ENCODE data around the gene ZNF862. TPM values are rescaled to one million over a fixed set of nuclear protein-coding genes. Genes with fewer than 3 reads are reported as not detected.

ZNF862 gene
- total RNA-seq, 2 donors from 2014 or later, result 27.5 to 31.0 TPM

DNA sequence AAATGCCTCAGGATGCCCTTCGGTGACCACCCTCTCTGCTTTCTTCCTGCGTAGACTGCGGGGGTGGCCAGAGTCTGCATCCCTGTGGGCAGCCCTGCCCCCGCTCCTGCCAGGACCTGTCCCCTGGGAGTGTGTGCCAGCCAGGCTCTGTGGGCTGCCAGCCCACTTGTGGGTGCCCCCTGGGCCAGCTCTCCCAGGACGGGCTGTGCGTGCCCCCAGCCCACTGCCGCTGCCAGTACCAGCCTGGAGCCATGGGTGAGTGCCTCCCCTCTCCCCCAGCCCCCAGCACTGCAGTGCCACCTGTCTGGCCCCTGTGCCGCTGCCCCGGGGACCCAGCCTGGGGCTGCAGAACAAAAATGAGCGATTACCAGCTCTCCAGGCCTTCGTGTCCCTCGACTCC is 23.1 kb upstream of the ZNF862 start:
- H3K27me3 Mint-ChIP-seq, result no peaks in the 10 kb centered on the region
- no peaks in the 10 kb centered on the region for H3K36me3 Mint-ChIP-seq (ENCODE audit: low read depth)
- H3K9me3 ChIP-seq (ENCODE audit: control insufficient read depth, low read length, poor library complexity, severe bottlenecking), result no peaks in the 10 kb centered on the region
- no peak overlapping the region for H3K27ac Mint-ChIP-seq
- H3K4me1 Mint-ChIP-seq, result no peaks in the 10 kb centered on the region
- no peak for DNase-seq
- no peak for ATAC-seq
- H3K4me3 Mint-ChIP-seq, result no peak overlapping the region

DNA sequence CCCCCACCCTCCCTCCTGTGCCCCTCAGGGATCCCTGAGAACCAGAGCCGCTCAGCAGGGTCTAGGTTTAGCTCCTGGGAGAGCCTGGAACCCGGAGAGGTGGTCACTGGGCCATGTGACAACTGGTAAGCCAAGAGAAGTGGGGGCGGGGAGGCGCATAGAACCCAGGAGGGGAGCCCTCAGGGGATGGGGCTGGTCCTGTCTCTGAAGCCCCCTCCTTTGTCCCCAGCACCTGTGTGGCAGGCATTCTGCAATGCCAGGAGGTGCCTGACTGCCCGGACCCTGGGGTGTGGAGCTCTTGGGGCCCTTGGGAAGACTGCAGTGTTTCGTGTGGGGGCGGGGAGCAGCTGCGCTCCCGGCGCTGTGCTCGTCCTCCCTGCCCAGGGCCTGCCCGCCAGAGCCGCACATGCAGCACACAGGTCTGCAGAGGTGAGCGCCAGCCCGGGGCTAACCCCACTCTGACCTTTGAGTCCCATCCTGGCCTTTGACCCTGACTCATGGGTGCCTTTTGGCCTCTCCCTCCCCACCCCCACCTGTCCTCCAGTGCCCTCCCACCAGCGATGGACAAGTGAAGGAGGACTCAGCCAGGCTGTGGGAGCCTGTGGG is 22.4 kb upstream of the ZNF862 start:
- Mint-ChIP-seq H3K27me3 (no peaks in the 10 kb centered on the region), H3K36me3 (ENCODE audit: low read depth) (no peaks in the 10 kb centered on the region), H3K27ac (no peak overlapping the region), H3K4me1 (no peaks in the 10 kb centered on the region), H3K4me3 (no peak overlapping the region)
- H3K9me3 ChIP-seq (ENCODE audit: control insufficient read depth, low read length, poor library complexity, severe bottlenecking), result no peaks in the 10 kb centered on the region
- DNase-seq (no peak), ATAC-seq (no peak)

- Mint-ChIP-seq H3K36me3 (ENCODE audit: low read depth) (no peaks in the 10 kb centered on the region), H3K4me1 (no peaks in the 10 kb centered on the region), H3K4me3 (no peak overlapping the region), H3K27me3 (no peaks in the 10 kb centered on the region), H3K27ac (no peak overlapping the region)
- no peak for DNase-seq
- no peak for ATAC-seq
- no peaks in the 10 kb centered on the region for H3K9me3 ChIP-seq (ENCODE audit: control insufficient read depth, low read length, poor library complexity, severe bottlenecking)
Measured at GRCh38 chr7:149816267-149816751, 21.9 kb upstream of the ZNF862 start.

DNA sequence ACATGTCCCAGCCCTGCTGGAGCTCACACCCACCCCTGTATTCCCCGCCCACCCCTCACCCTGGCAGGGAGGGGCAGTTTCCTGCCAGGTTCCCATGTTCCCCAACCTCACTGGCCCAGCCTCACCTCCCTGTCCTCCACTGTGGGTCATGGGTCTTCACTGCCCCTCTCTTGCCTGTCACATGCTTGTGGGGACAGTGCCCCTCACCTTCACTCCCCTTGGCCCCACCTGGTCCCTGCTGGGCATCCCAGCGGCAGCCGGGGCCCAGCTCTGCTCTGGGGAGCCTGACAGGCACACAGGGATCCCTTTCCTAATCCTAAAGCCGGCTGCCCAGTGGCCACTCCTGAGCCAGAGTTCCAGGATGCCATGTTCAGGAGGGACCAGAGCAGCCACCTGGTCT is 21.4 kb upstream of the ZNF862 start:
- H3K9me3 ChIP-seq (ENCODE audit: control insufficient read depth, low read length, poor library complexity, severe bottlenecking), result no peaks in the 10 kb centered on the region
- no peaks in the 10 kb centered on the region for H3K4me1 Mint-ChIP-seq
- no peak overlapping the region for H3K4me3 Mint-ChIP-seq
- no peak for ATAC-seq
- H3K27ac Mint-ChIP-seq, result no peak overlapping the region
- DNase-seq, result no peak
- no peaks in the 10 kb centered on the region for H3K36me3 Mint-ChIP-seq (ENCODE audit: low read depth)
- no peaks in the 10 kb centered on the region for H3K27me3 Mint-ChIP-seq

DNA sequence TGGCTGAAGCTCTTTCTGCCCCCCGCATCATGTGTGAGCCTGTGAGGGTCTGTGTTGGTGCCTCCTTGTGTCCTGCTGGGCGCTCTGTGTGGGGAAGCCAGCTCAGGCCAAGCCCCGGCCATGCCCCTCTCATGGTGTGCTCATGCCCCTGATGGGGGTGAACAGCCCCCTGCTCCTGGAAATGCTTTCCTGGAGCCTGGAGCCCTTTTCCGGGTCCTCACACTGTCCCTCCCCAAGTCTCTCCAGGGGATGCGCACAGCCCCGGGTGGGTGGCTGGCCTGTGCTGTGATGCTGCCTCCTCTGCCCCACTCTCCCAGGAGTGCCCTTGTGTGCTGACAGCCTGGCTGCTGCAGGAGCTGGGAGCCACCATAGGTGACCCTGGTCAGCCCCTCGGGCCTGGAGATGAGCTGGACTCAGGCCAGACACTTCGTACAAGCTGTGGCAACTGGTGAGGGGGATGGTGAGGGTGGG is 20.8 kb upstream of the ZNF862 start:
- ATAC-seq (no peak), DNase-seq (no peak)
- Mint-ChIP-seq H3K36me3 (ENCODE audit: low read depth) (no peaks in the 10 kb centered on the region), H3K4me3 (no peak overlapping the region), H3K27me3 (no peaks in the 10 kb centered on the region), H3K27ac (no peak overlapping the region), H3K4me1 (no peaks in the 10 kb centered on the region)
- H3K9me3 ChIP-seq (ENCODE audit: control insufficient read depth, low read length, poor library complexity, severe bottlenecking), result no peaks in the 10 kb centered on the region

- H3K9me3 ChIP-seq (ENCODE audit: control insufficient read depth, low read length, poor library complexity, severe bottlenecking), result no peaks in the 10 kb centered on the region
- Mint-ChIP-seq H3K27me3 (no peaks in the 10 kb centered on the region), H3K27ac (no peak overlapping the region), H3K36me3 (ENCODE audit: low read depth) (no peaks in the 10 kb centered on the region), H3K4me3 (no peak overlapping the region), H3K4me1 (no peaks in the 10 kb centered on the region)
- DNase-seq (no peak), ATAC-seq (no peak)
Measured at GRCh38 chr7:149817836-149818535, 20.2 kb upstream of the ZNF862 start.

DNA sequence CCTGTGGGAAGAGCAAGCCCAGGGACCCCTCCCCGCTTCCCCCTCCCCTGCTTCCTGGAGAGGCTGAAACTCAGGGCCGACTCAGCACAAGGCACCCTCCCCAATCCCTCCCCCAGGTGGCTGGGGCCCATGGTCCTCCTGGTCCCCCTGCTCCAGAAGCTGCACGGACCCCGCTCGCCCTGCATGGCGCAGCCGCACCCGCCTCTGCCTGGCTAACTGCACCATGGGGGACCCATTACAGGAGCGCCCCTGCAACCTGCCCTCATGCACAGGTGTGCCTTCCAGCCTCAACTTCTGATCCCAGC is 19.7 kb upstream of the ZNF862 start:
- no peaks in the 10 kb centered on the region for H3K36me3 Mint-ChIP-seq (ENCODE audit: low read depth)
- no peak for DNase-seq
- no peaks in the 10 kb centered on the region for H3K27me3 Mint-ChIP-seq
- no peaks in the 10 kb centered on the region for H3K4me1 Mint-ChIP-seq
- H3K4me3 Mint-ChIP-seq, result no peak overlapping the region
- H3K27ac Mint-ChIP-seq, result no peak overlapping the region
- ATAC-seq, result no peak
- no peaks in the 10 kb centered on the region for H3K9me3 ChIP-seq (ENCODE audit: control insufficient read depth, low read length, poor library complexity, severe bottlenecking)

DNA sequence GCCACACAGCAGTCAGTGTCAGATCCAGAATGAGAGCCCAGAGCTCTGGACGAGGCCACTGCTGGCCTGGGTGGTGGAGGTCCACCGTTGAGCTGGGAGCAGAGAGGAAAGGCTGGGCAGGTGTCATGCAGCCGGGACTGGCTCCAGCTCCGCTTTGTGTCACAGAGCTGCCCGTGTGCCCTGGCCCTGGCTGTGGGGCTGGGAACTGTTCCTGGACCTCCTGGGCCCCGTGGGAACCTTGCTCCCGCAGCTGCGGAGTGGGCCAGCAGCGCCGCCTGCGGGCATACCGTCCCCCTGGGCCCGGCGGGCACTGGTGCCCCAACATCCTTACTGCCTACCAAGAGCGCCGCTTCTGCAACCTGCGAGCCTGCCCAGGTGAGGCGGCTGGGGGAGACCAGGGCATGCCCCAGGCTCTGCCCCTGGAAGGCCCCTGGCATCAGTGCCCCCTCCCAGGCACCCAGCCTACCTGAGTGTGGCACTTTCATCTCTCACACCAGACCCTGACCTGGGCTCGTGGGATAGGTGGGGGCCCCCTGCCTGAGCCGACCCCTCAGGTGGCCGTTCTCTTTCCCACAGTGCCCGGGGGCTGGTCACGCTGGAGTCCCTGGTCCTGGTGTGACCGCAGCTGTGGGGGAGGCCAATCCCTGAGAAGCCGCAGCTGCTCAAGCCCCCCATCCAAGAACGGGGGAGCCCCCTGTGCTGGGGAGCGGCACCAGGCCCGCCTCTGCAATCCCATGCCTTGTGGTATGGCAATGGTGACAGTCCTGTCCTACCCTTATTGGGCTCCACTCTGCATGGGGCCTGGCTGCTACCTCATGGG is 18.8 kb upstream of the ZNF862 start:
- ATAC-seq (no peak), DNase-seq (peak in 1 of 3 donors; percentile 8)
- Mint-ChIP-seq H3K4me1 (no peaks in the 10 kb centered on the region), H3K27me3 (no peaks in the 10 kb centered on the region), H3K4me3 (no peak overlapping the region), H3K36me3 (ENCODE audit: low read depth) (no peaks in the 10 kb centered on the region), H3K27ac (no peak overlapping the region)
- no peaks in the 10 kb centered on the region for H3K9me3 ChIP-seq (ENCODE audit: control insufficient read depth, low read length, poor library complexity, severe bottlenecking)

DNA sequence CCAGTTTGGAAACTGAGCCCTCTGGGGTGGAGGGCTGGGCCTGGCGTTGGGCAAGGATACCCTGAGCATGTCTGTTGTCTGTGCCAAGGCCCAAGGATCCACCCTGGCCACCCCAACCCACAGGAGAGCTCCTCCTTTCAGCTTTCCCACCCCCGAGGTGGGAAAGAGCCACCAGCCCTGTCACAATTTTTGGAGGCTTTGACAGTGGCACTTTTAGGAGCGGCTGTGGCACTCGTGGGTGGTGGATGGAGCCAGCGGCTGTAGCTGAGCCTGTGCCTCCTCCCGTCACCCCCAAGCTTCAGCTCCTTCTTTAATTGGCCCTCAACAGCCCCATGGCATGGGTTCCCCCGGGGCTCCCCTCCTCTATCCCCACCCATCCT is 18.2 kb upstream of the ZNF862 start:
- Mint-ChIP-seq H3K4me1 (no peaks in the 10 kb centered on the region), H3K36me3 (ENCODE audit: low read depth) (no peaks in the 10 kb centered on the region), H3K4me3 (no peak overlapping the region), H3K27me3 (no peaks in the 10 kb centered on the region), H3K27ac (no peak overlapping the region)
- no peaks in the 10 kb centered on the region for H3K9me3 ChIP-seq (ENCODE audit: control insufficient read depth, low read length, poor library complexity, severe bottlenecking)
- no peak for DNase-seq
- ATAC-seq, result no peak

GRCh38 chr7:149820622-149821190 is 17.5 kb upstream of the ZNF862 start:
- ATAC-seq (no peak), DNase-seq (peak in 1 of 3 donors; percentile 10)
- no peaks in the 10 kb centered on the region for H3K4me1 Mint-ChIP-seq
- H3K9me3 ChIP-seq (ENCODE audit: control insufficient read depth, low read length, poor library complexity, severe bottlenecking), result no peaks in the 10 kb centered on the region
- H3K27me3 Mint-ChIP-seq, result no peaks in the 10 kb centered on the region
- no peak overlapping the region for H3K4me3 Mint-ChIP-seq
- no peaks in the 10 kb centered on the region for H3K36me3 Mint-ChIP-seq (ENCODE audit: low read depth)
- no peak overlapping the region for H3K27ac Mint-ChIP-seq

GRCh38 chr7:149821191-149822148 is 16.7 kb upstream of the ZNF862 start:
- DNase-seq, result no peak
- no peak overlapping the region for H3K4me3 Mint-ChIP-seq
- no peak for ATAC-seq
- H3K4me1 Mint-ChIP-seq, result no peaks in the 10 kb centered on the region
- no peak overlapping the region for H3K27ac Mint-ChIP-seq
- H3K36me3 Mint-ChIP-seq (ENCODE audit: low read depth), result no peaks in the 10 kb centered on the region
- H3K27me3 Mint-ChIP-seq, result no peaks in the 10 kb centered on the region
- no peaks in the 10 kb centered on the region for H3K9me3 ChIP-seq (ENCODE audit: control insufficient read depth, low read length, poor library complexity, severe bottlenecking)

DNA sequence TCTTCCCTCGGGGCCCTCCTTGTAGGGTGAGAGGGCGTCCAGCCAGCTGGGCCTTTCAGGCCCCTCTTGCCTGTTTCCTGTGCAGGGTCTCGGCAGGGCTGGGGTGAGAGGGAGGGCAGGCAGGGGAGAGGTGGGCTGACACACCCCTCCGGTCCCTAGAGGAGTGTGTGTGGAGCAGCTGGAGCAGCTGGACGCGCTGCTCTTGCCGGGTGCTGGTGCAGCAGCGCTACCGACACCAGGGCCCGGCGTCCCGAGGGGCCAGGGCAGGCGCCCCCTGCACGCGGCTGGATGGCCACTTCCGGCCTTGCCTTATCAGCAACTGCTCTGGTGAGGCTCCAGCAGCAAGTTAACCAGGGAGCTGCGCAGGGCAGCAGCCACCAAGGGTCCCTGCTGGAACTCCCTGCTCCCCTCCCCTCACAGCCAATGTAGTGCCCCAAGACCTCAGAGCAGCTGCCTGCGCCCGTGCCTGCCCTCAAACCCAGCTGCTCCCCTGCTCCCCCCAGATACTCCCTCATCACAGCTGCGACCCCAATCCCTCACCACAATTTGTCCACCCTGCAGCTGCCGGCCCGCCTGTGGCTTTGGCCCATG is 15.7 kb upstream of the ZNF862 start:
- DNase-seq, result no peak
- no peaks in the 10 kb centered on the region for H3K9me3 ChIP-seq (ENCODE audit: control insufficient read depth, low read length, poor library complexity, severe bottlenecking)
- Mint-ChIP-seq H3K27me3 (no peaks in the 10 kb centered on the region), H3K36me3 (ENCODE audit: low read depth) (no peaks in the 10 kb centered on the region), H3K4me3 (no peak overlapping the region), H3K4me1 (no peaks in the 10 kb centered on the region), H3K27ac (no peak overlapping the region)
- ATAC-seq, result no peak

Measured in T-helper 17 cell (primary cell).